ENCODE measurements around the gene CMTM4.

GRCh38 chr16:66653581-66654350, 42.8 kb downstream of the CMTM4 start:
- no peak for TF ChIP-seq RCOR1 (IDR thresholded peaks at IDR 0.05; ENCODE audit: low read length)
- no peak for TF ChIP-seq CTCF (IDR thresholded peaks at IDR 0.05)
- TF ChIP-seq TAF1 (IDR thresholded peaks at IDR 0.05; ENCODE audit: borderline replicate concordance, low read depth, low read length): no peak
- no peak for TF ChIP-seq JUND (IDR thresholded peaks at IDR 0.05)
- no peak for TF ChIP-seq GABPA (IDR thresholded peaks at IDR 0.05; ENCODE audit: low read depth)
- no peak for TF ChIP-seq PBX3 (IDR thresholded peaks at IDR 0.05)
